Chondrocyte (in vitro differentiated cells): ENCODE data around the gene USP11. TPM values are rescaled to one million over a fixed set of nuclear protein-coding genes. Genes with fewer than 3 reads are reported as not detected.
"Not testable (repeated sequence)": the region's sequence is repeated elsewhere in the genome, so short reads cannot be mapped to it uniquely, and the experiment has no call there.

ENCODE experiments used
- DNase-seq: peaks from one replicate; pipeline ENCODE4 v3.0.0; 2021; ENCODE audit warnings: mixed read lengths, low spot score
- H3K27ac Mint-ChIP-seq: one replicate; pipeline ENCODE4 v1.8.0; 2021; ENCODE audit warnings: mild to moderate bottlenecking, moderate library complexity, mixed read lengths; ENCODE audit not compliant: unreplicated experiment
- H3K27me3 Mint-ChIP-seq: 2 replicates; pipeline ENCODE4 v1.8.0; 2021; ENCODE audit warnings: low read depth, mixed read lengths
- H3K36me3 Mint-ChIP-seq: 2 replicates; pipeline ENCODE4 v1.8.0; 2021; ENCODE audit warnings: low read depth, mixed read lengths
- H3K4me1 Mint-ChIP-seq: 2 replicates; pipeline ENCODE4 v1.8.0; 2021; ENCODE audit warnings: low read depth, mild to moderate bottlenecking, mixed read lengths
- H3K4me3 Mint-ChIP-seq: one replicate; pipeline ENCODE4 v1.8.0; 2021; ENCODE audit warnings: mild to moderate bottlenecking, moderate library complexity, mixed read lengths; ENCODE audit not compliant: unreplicated experiment
- H3K9me3 Mint-ChIP-seq: 2 replicates; pipeline ENCODE4 v1.8.0; 2021; ENCODE audit warnings: low read depth, mixed read lengths
- CTCF ChIP-seq: fragments of 200-600 bp; sonication (generic); IDR thresholded peaks from 2 replicates; pipeline ENCODE4 v1.5.0; 2021; ENCODE audit warnings: antibody characterized with exemption, mild to moderate bottlenecking, moderate library complexity
- total RNA-seq: library from RNA; stranded (reverse); gene quantifications from 3 replicates; pipeline ENCODE4 v1.2.1, GENCODE V29; 2021

USP11 gene
- total RNA-seq, 1 donor from 2014 or later, result 157 TPM

GRCh38 chrX:47272013-47272408, 39.2 kb downstream of the USP11 start:
- H3K4me1 Mint-ChIP-seq, result no peaks in the 10 kb centered on the region
- H3K36me3 Mint-ChIP-seq, result no peaks in the 10 kb centered on the region
- TF ChIP-seq CTCF, result no peak
- H3K4me3 Mint-ChIP-seq, result no peak overlapping the region
- no peaks in the 10 kb centered on the region for H3K9me3 Mint-ChIP-seq
- H3K27ac Mint-ChIP-seq, result no peak overlapping the region
- DNase-seq, result no peak
- no peaks in the 10 kb centered on the region for H3K27me3 Mint-ChIP-seq

GRCh38 chrX:47273011-47273730, 40.4 kb downstream of the USP11 start:
- H3K27me3 Mint-ChIP-seq, result no peaks in the 10 kb centered on the region
- no peak overlapping the region for H3K27ac Mint-ChIP-seq
- no peak for TF ChIP-seq CTCF
- H3K9me3 Mint-ChIP-seq, result no peaks in the 10 kb centered on the region
- H3K4me1 Mint-ChIP-seq, result no peaks in the 10 kb centered on the region
- H3K4me3 Mint-ChIP-seq, result no peak overlapping the region
- H3K36me3 Mint-ChIP-seq, result no peaks in the 10 kb centered on the region
- DNase-seq, result no peak

GRCh38 chrX:47278691-47279090, 45.9 kb downstream of the USP11 start:
- Mint-ChIP-seq H3K27me3 (no peaks in the 10 kb centered on the region), H3K36me3 (no peaks in the 10 kb centered on the region), H3K9me3 (no peaks in the 10 kb centered on the region), H3K4me1 (peaks cover 14% of the 10 kb centered on the region), H3K4me3 (no peak overlapping the region), H3K27ac (peak overlapping the region; percentile 66)
- TF ChIP-seq CTCF, result no peak
- no peak for DNase-seq

- Mint-ChIP-seq H3K27me3 (no peaks in the 10 kb centered on the region), H3K36me3 (no peaks in the 10 kb centered on the region), H3K4me3 (peak overlapping the region; percentile 35), H3K27ac (no peak overlapping the region), H3K9me3 (no peaks in the 10 kb centered on the region), H3K4me1 (peaks cover 16% of the 10 kb centered on the region)
- no peak for TF ChIP-seq CTCF
- no peak for DNase-seq
Observed at GRCh38 chrX:47283015-47283771, 50.4 kb downstream of the USP11 start.

GRCh38 chrX:47284616-47285015, 51.8 kb downstream of the USP11 start:
- peaks cover 11% of the 10 kb centered on the region for H3K4me1 Mint-ChIP-seq
- H3K9me3 Mint-ChIP-seq, H3K4me3 Mint-ChIP-seq, H3K27me3 Mint-ChIP-seq, H3K27ac Mint-ChIP-seq, DNase-seq, H3K36me3 Mint-ChIP-seq: not testable (repeated sequence)
- TF ChIP-seq CTCF, result peak; percentile 45
